ENCODE data around the gene URI1. TPM values are rescaled to one million over a fixed set of nuclear protein-coding genes. Genes with fewer than 3 reads are reported as not detected.
"Not testable (repeated sequence)": the region's sequence is repeated elsewhere in the genome, so short reads cannot be mapped to it uniquely, and the experiment has no call there.

Gene URI1
- total and polyA plus RNA-seq, 5 donors from 2014 or later = 11.9 to 60.8 (median 22.6) TPM

- not testable (repeated sequence) for H3K27ac ChIP-seq (ENCODE audit: insufficient read depth, low read length, poor library complexity, severe bottlenecking); H3K27me3 ChIP-seq (ENCODE audit: control insufficient read depth, insufficient read depth, low read length); ATAC-seq (ENCODE audit: low read depth in 2 of 2); DNase-seq; H3K36me3 ChIP-seq (ENCODE audit: control insufficient read depth, insufficient read depth, low read length); H3K36me3 Mint-ChIP-seq; H3K4me3 Mint-ChIP-seq; H3K4me1 Mint-ChIP-seq; H3K27ac Mint-ChIP-seq; H3K9me3 ChIP-seq (ENCODE audit: control insufficient read depth in 2 of 2, low read length in 2 of 2); H3K4me1 ChIP-seq (ENCODE audit: control insufficient read depth, insufficient read depth, low read length, poor library complexity, severe bottlenecking); H3K27me3 Mint-ChIP-seq; H3K4me3 ChIP-seq (ENCODE audit: low read depth, low read length); H3K9me3 Mint-ChIP-seq
These were observed 26.2 kb upstream of the URI1 start for GRCh38 chr19:29915832-29916231.

- Histone ChIP-seq H3K27ac (ENCODE audit: insufficient read depth, low read length, poor library complexity, severe bottlenecking) (no peak overlapping the region), H3K36me3 (ENCODE audit: control insufficient read depth, insufficient read depth, low read length) (no peaks in the 10 kb centered on the region), H3K4me1 (ENCODE audit: control insufficient read depth, insufficient read depth, low read length, poor library complexity, severe bottlenecking) (no peaks in the 10 kb centered on the region), H3K4me3 (ENCODE audit: low read depth, low read length) (no peak overlapping the region), H3K27me3 (ENCODE audit: control insufficient read depth, insufficient read depth, low read length) (peaks cover 2% of the 10 kb centered on the region), H3K9me3 (ENCODE audit: control insufficient read depth in 2 of 2, low read length in 2 of 2) (no peaks in the 10 kb centered on the region)
- DNase-seq = no peak
- H3K36me3 Mint-ChIP-seq = no peaks in the 10 kb centered on the region
- no peaks in the 10 kb centered on the region for H3K4me1 Mint-ChIP-seq
- H3K27me3 Mint-ChIP-seq = peaks cover 12% of the 10 kb centered on the region
- no peak for ATAC-seq (ENCODE audit: low read depth in 2 of 2)
- H3K9me3 Mint-ChIP-seq = peaks cover 0 to 2% (median 0%) of the 10 kb centered on the region in 7 donors
- H3K4me3 Mint-ChIP-seq = peak overlapping the region in 1 of 4 donors; percentile 13
- peak overlapping the region in 2 of 3 donors; percentile 32 to 47 for H3K27ac Mint-ChIP-seq
These were observed 24.1 kb upstream of the URI1 start for GRCh38 chr19:29917911-29918310.

- no peaks in the 10 kb centered on the region for H3K4me1 Mint-ChIP-seq
- Histone ChIP-seq H3K27me3 (ENCODE audit: control insufficient read depth, insufficient read depth, low read length) (no peaks in the 10 kb centered on the region), H3K4me3 (ENCODE audit: low read depth, low read length) (no peak overlapping the region), H3K4me1 (ENCODE audit: control insufficient read depth, insufficient read depth, low read length, poor library complexity, severe bottlenecking) (no peaks in the 10 kb centered on the region), H3K9me3 (ENCODE audit: control insufficient read depth in 2 of 2, low read length in 2 of 2) (no peaks in the 10 kb centered on the region), H3K27ac (ENCODE audit: insufficient read depth, low read length, poor library complexity, severe bottlenecking) (no peak overlapping the region), H3K36me3 (ENCODE audit: control insufficient read depth, insufficient read depth, low read length) (no peaks in the 10 kb centered on the region)
- peaks cover 12% of the 10 kb centered on the region for H3K27me3 Mint-ChIP-seq
- ATAC-seq (ENCODE audit: low read depth in 2 of 2) (no peak), DNase-seq (no peak)
- H3K27ac Mint-ChIP-seq = peak overlapping the region in 1 of 3 donors; percentile 10
- peaks cover 0 to 2% (median 0%) of the 10 kb centered on the region in 7 donors for H3K9me3 Mint-ChIP-seq
- H3K4me3 Mint-ChIP-seq = no peak overlapping the region
- no peaks in the 10 kb centered on the region for H3K36me3 Mint-ChIP-seq
These were observed 23.1 kb upstream of the URI1 start for GRCh38 chr19:29918891-29919290.

GRCh38 chr19:29922972-29923371 lies 19.1 kb upstream of the URI1 start:
- H3K27ac ChIP-seq (ENCODE audit: insufficient read depth, low read length, poor library complexity, severe bottlenecking) = no peak overlapping the region
- Mint-ChIP-seq H3K36me3 (no peaks in the 10 kb centered on the region), H3K4me3 (no peak overlapping the region), H3K4me1 (no peaks in the 10 kb centered on the region), H3K9me3 (no peaks in the 10 kb centered on the region), H3K27ac (no peak overlapping the region), H3K27me3 (peaks cover 5% of the 10 kb centered on the region)
- no peaks in the 10 kb centered on the region for H3K9me3 ChIP-seq (ENCODE audit: control insufficient read depth in 2 of 2, low read length in 2 of 2)
- ATAC-seq (ENCODE audit: low read depth in 2 of 2) = no peak
- no peaks in the 10 kb centered on the region for H3K36me3 ChIP-seq (ENCODE audit: control insufficient read depth, insufficient read depth, low read length)
- H3K4me3 ChIP-seq (ENCODE audit: low read depth, low read length) = no peak overlapping the region
- no peaks in the 10 kb centered on the region for H3K27me3 ChIP-seq (ENCODE audit: control insufficient read depth, insufficient read depth, low read length)
- DNase-seq = no peak
- no peaks in the 10 kb centered on the region for H3K4me1 ChIP-seq (ENCODE audit: control insufficient read depth, insufficient read depth, low read length, poor library complexity, severe bottlenecking)

- H3K9me3 ChIP-seq (ENCODE audit: control insufficient read depth in 2 of 2, low read length in 2 of 2) = no peaks in the 10 kb centered on the region
- Mint-ChIP-seq H3K36me3 (no peaks in the 10 kb centered on the region), H3K27ac (no peak overlapping the region), H3K27me3 (peaks cover 5% of the 10 kb centered on the region), H3K4me3 (no peak overlapping the region), H3K9me3 (no peaks in the 10 kb centered on the region), H3K4me1 (no peaks in the 10 kb centered on the region)
- no peaks in the 10 kb centered on the region for H3K36me3 ChIP-seq (ENCODE audit: control insufficient read depth, insufficient read depth, low read length)
- no peaks in the 10 kb centered on the region for H3K27me3 ChIP-seq (ENCODE audit: control insufficient read depth, insufficient read depth, low read length)
- H3K4me1 ChIP-seq (ENCODE audit: control insufficient read depth, insufficient read depth, low read length, poor library complexity, severe bottlenecking) = no peaks in the 10 kb centered on the region
- no peak overlapping the region for H3K4me3 ChIP-seq (ENCODE audit: low read depth, low read length)
- no peak overlapping the region for H3K27ac ChIP-seq (ENCODE audit: insufficient read depth, low read length, poor library complexity, severe bottlenecking)
- ATAC-seq (ENCODE audit: low read depth in 2 of 2) (no peak), DNase-seq (no peak)
These were observed 18.4 kb upstream of the URI1 start for GRCh38 chr19:29923653-29924052.

- Mint-ChIP-seq H3K27ac (no peak overlapping the region), H3K9me3 (no peaks in the 10 kb centered on the region), H3K36me3 (no peaks in the 10 kb centered on the region), H3K27me3 (peaks cover 15% of the 10 kb centered on the region), H3K4me1 (no peaks in the 10 kb centered on the region), H3K4me3 (no peak overlapping the region)
- Histone ChIP-seq H3K36me3 (ENCODE audit: control insufficient read depth, insufficient read depth, low read length) (no peaks in the 10 kb centered on the region), H3K27me3 (ENCODE audit: control insufficient read depth, insufficient read depth, low read length) (no peaks in the 10 kb centered on the region), H3K4me1 (ENCODE audit: control insufficient read depth, insufficient read depth, low read length, poor library complexity, severe bottlenecking) (no peaks in the 10 kb centered on the region), H3K9me3 (ENCODE audit: control insufficient read depth in 2 of 2, low read length in 2 of 2) (no peaks in the 10 kb centered on the region), H3K27ac (ENCODE audit: insufficient read depth, low read length, poor library complexity, severe bottlenecking) (no peak overlapping the region), H3K4me3 (ENCODE audit: low read depth, low read length) (no peak overlapping the region)
- ATAC-seq (ENCODE audit: low read depth in 2 of 2) = no peak
- DNase-seq = no peak
These were observed 16.0 kb upstream of the URI1 start for GRCh38 chr19:29926031-29926430.

GRCh38 chr19:29926801-29927200 lies 15.2 kb upstream of the URI1 start:
- Mint-ChIP-seq H3K4me1 (no peaks in the 10 kb centered on the region), H3K27ac (no peak overlapping the region)
- no peaks in the 10 kb centered on the region for H3K4me1 ChIP-seq (ENCODE audit: control insufficient read depth, insufficient read depth, low read length, poor library complexity, severe bottlenecking)

GRCh38 chr19:29927944-29928625 lies 14.0 kb upstream of the URI1 start:
- Histone ChIP-seq H3K36me3 (ENCODE audit: control insufficient read depth, insufficient read depth, low read length) (no peaks in the 10 kb centered on the region), H3K27me3 (ENCODE audit: control insufficient read depth, insufficient read depth, low read length) (no peaks in the 10 kb centered on the region), H3K9me3 (ENCODE audit: control insufficient read depth in 2 of 2, low read length in 2 of 2) (no peaks in the 10 kb centered on the region), H3K4me1 (ENCODE audit: control insufficient read depth, insufficient read depth, low read length, poor library complexity, severe bottlenecking) (no peaks in the 10 kb centered on the region), H3K27ac (ENCODE audit: insufficient read depth, low read length, poor library complexity, severe bottlenecking) (no peak overlapping the region), H3K4me3 (ENCODE audit: low read depth, low read length) (no peak overlapping the region)
- H3K9me3 Mint-ChIP-seq = peaks cover 0 to 2% (median 0%) of the 10 kb centered on the region in 7 donors
- no peak for ATAC-seq (ENCODE audit: low read depth in 2 of 2)
- no peak overlapping the region for H3K4me3 Mint-ChIP-seq
- no peaks in the 10 kb centered on the region for H3K36me3 Mint-ChIP-seq
- no peaks in the 10 kb centered on the region for H3K4me1 Mint-ChIP-seq
- no peak for DNase-seq
- no peak overlapping the region for H3K27ac Mint-ChIP-seq
- H3K27me3 Mint-ChIP-seq = peaks cover 14% of the 10 kb centered on the region

More at GRCh38 chr19:29926801-29927200, 15.2 kb upstream of the URI1 start:
- ATAC-seq (ENCODE audit: low read depth in 2 of 2) = no peak
- Histone ChIP-seq H3K27me3 (ENCODE audit: control insufficient read depth, insufficient read depth, low read length) (no peaks in the 10 kb centered on the region), H3K27ac (ENCODE audit: insufficient read depth, low read length, poor library complexity, severe bottlenecking) (no peak overlapping the region), H3K36me3 (ENCODE audit: control insufficient read depth, insufficient read depth, low read length) (no peaks in the 10 kb centered on the region), H3K4me3 (ENCODE audit: low read depth, low read length) (no peak overlapping the region), H3K9me3 (ENCODE audit: control insufficient read depth in 2 of 2, low read length in 2 of 2) (no peaks in the 10 kb centered on the region)
- Mint-ChIP-seq H3K9me3 (peaks cover 0 to 1% (median 0%) of the 10 kb centered on the region in 7 donors), H3K36me3 (no peaks in the 10 kb centered on the region), H3K27me3 (peaks cover 19% of the 10 kb centered on the region), H3K4me3 (no peak overlapping the region)
- no peak for DNase-seq
